Neural crest cell (in vitro differentiated cells): Measurements from ENCODE around the gene PLXNB3. TPM values are rescaled to one million over a fixed set of nuclear protein-coding genes. Genes with fewer than 3 reads are reported as not detected.
"Not testable (repeated sequence)": the region's sequence is repeated elsewhere in the genome, so short reads cannot be mapped to it uniquely, and the experiment has no call there.

Experiments
- DNase-seq: peaks from one replicate; pipeline ENCODE4 v3.0.0; 2021; ENCODE audit warnings: low read depth, mixed read lengths, low spot score
- H3K27ac Mint-ChIP-seq: one replicate; pipeline ENCODE4 v1.8.0; 2021; ENCODE audit warnings: mild to moderate bottlenecking, mixed read lengths; ENCODE audit not compliant: unreplicated experiment
- H3K27me3 Mint-ChIP-seq: 2 replicates; pipeline ENCODE4 v1.8.0; 2021; ENCODE audit warnings: low read depth, mild to moderate bottlenecking, mixed read lengths
- H3K36me3 Mint-ChIP-seq: 2 replicates; pipeline ENCODE4 v1.8.0; 2021; ENCODE audit warnings: low read depth, mild to moderate bottlenecking, mixed read lengths
- H3K4me1 Mint-ChIP-seq: 2 replicates; pipeline ENCODE4 v1.8.0; 2021; ENCODE audit warnings: mixed read lengths
- H3K4me3 Mint-ChIP-seq: one replicate; pipeline ENCODE4 v1.8.0; 2021; ENCODE audit warnings: mild to moderate bottlenecking, mixed read lengths
- H3K9me3 Mint-ChIP-seq: 2 replicates; pipeline ENCODE4 v1.8.0; 2021; ENCODE audit warnings: mixed read lengths
- total RNA-seq: library from RNA; stranded (reverse); gene quantifications from 2 replicates; pipeline ENCODE4 v1.2.1, GENCODE V29; 2021
- TF ChIP-seq, protein P1 (sequence below): fragments of 200-600 bp; sonication (generic); conservative IDR thresholded peaks from 2 replicates; pipeline ENCODE4 v1.5.0; 2021; ENCODE audit warnings: antibody characterized with exemption, mild to moderate bottlenecking

Gene PLXNB3
- total RNA-seq, 1 donor from 2014 or later, result 15.7 TPM

DNA sequence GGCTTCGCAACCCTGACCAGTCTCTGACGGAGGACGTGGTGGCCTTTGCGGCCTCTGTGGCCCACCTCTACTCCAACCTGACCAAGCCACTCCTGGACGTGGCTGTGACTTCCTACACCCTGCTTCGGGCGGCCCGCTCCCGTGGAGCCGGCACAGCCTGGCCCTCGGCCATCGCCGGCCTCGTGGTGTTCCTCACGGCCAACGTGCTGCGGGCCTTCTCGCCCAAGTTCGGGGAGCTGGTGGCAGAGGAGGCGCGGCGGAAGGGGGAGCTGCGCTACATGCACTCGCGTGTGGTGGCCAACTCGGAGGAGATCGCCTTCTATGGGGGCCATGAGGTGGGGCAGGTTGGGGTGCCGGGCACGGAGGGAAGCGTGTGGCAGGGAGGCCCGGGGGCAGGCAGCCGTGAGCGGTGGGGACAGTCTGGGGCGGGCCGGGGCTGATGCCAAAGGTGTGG, 38.2 kb upstream of the PLXNB3 start:
- TF ChIP-seq, protein P1, sequence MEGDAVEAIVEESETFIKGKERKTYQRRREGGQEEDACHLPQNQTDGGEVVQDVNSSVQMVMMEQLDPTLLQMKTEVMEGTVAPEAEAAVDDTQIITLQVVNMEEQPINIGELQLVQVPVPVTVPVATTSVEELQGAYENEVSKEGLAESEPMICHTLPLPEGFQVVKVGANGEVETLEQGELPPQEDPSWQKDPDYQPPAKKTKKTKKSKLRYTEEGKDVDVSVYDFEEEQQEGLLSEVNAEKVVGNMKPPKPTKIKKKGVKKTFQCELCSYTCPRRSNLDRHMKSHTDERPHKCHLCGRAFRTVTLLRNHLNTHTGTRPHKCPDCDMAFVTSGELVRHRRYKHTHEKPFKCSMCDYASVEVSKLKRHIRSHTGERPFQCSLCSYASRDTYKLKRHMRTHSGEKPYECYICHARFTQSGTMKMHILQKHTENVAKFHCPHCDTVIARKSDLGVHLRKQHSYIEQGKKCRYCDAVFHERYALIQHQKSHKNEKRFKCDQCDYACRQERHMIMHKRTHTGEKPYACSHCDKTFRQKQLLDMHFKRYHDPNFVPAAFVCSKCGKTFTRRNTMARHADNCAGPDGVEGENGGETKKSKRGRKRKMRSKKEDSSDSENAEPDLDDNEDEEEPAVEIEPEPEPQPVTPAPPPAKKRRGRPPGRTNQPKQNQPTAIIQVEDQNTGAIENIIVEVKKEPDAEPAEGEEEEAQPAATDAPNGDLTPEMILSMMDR, result no peak
- Mint-ChIP-seq H3K4me1 (peaks cover 26% of the 10 kb centered on the region), H3K36me3 (peaks cover 5% of the 10 kb centered on the region), H3K4me3 (peak overlapping the region; percentile 78), H3K27me3 (no peaks in the 10 kb centered on the region), H3K9me3 (peaks cover 3% of the 10 kb centered on the region), H3K27ac (no peak overlapping the region)
- no peak for DNase-seq

DNA sequence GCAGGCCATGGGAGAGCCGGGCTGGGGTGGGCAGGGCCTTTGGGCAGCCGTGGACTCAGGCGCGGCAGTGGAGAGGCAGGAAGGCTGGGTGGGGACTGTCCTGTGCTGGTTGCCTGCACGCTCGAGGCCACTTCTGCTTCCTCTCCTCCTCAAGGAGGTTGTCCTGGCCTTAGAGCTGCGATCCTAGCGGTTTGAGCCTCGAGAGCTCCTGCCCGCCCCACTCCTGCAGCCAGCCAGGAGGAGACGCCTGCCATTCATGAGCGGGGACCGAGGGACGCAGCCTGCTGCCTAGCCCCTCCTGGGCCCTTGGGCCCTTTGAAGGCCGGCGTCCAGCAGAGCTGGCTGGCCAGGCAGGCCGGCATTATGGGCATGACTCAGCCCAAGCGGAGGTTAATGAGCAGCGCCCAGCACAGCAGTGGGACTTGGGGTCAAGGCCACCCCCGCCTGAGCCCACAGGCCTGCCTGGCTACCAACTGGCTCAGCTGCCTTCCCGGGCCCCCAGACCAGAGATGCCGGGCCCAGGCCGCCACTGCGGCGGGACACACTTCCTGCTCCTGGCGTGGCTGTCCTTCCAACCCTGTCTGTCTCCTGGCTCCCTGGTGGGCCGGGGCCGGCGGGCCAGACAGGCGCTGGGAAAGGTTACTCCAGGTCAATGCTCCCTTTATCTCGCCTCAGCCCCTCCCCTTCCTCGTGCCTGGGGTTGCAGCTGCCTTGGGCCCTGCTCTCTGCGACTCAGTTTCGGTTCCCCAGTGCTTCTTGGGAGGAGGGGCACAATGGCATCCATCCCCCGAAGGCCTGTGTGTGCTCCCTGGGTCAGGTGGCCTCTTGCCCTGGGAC, 37.5 kb upstream of the PLXNB3 start:
- H3K4me1 Mint-ChIP-seq, result peaks cover 26% of the 10 kb centered on the region
- H3K27me3 Mint-ChIP-seq, result no peaks in the 10 kb centered on the region
- no peak overlapping the region for H3K27ac Mint-ChIP-seq
- TF ChIP-seq, protein P1, result no peak
- peaks cover 7% of the 10 kb centered on the region for H3K9me3 Mint-ChIP-seq
- peaks cover 9% of the 10 kb centered on the region for H3K36me3 Mint-ChIP-seq
- peak overlapping the region; percentile 78 for H3K4me3 Mint-ChIP-seq
- DNase-seq, result peak; percentile 44

DNA sequence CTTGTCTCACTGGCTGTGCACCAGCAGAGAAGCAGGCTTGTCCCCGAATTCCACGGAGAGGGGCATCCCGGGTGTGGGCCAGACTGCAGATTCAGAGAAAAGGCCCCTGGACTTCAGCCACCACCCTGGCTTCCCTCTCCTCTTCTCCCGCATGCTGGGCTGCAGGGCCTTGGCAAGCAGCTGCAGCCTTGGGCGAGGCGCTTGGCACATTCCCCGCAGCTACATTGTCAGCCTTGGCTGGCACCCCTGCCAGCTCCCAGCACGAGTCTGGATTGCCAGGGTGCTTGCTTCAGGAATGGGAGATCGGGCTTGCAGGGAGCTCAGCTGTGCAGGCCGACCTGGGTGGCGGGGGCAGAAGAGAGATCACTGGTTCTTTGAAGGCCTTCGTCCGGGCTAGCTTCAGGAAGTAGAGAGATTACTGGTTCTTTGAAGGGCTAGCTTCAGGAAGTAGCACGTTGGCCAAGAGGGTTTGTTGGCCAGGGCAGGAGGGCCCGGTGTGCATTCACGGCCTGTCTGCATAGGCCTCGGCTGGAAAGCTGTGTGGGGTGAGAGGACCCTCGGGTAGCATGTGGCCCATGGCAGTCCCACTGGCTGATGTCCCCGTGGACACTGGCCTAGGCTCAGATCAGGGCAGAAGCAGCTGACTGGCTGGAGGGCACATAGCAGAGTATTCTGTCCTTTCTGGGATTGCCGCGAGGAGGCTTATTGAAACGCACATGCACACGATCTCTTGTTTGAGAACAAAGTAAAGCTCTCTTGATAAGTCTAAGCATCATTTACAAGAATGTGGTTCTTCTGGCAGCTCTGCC, 36.7 kb upstream of the PLXNB3 start:
- Mint-ChIP-seq H3K27me3 (no peaks in the 10 kb centered on the region), H3K4me3 (peak overlapping the region; percentile 65), H3K9me3 (peaks cover 12% of the 10 kb centered on the region), H3K36me3 (peaks cover 12% of the 10 kb centered on the region), H3K4me1 (peaks cover 24% of the 10 kb centered on the region), H3K27ac (no peak overlapping the region)
- TF ChIP-seq, protein P1, result no peak
- no peak for DNase-seq

DNA sequence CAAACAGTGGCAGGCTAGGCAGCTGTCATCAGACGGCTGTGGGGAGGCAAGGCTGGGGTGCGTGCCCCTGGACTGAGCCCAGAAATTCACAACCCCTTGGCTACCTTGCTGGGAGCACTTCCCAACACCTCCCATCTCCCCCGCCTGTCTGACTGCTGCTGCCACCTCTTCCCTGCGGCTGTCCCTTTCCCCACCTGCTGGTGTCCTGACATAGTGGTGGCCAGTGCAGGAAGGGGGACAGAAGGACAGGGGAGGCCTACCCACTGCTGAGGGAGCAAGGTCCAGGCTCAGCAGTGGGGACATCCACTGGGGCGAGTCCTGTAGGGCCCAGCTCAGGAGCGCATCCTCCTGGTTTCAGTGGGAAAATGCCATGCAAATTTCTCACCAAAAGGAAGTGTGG, 36.0 kb upstream of the PLXNB3 start:
- H3K27me3 Mint-ChIP-seq, result no peaks in the 10 kb centered on the region
- no peak overlapping the region for H3K27ac Mint-ChIP-seq
- DNase-seq, result no peak
- peaks cover 12% of the 10 kb centered on the region for H3K36me3 Mint-ChIP-seq
- TF ChIP-seq, protein P1, result no peak
- H3K4me3 Mint-ChIP-seq, result peak overlapping the region; percentile 65
- peaks cover 12% of the 10 kb centered on the region for H3K9me3 Mint-ChIP-seq
- peaks cover 17% of the 10 kb centered on the region for H3K4me1 Mint-ChIP-seq

DNA sequence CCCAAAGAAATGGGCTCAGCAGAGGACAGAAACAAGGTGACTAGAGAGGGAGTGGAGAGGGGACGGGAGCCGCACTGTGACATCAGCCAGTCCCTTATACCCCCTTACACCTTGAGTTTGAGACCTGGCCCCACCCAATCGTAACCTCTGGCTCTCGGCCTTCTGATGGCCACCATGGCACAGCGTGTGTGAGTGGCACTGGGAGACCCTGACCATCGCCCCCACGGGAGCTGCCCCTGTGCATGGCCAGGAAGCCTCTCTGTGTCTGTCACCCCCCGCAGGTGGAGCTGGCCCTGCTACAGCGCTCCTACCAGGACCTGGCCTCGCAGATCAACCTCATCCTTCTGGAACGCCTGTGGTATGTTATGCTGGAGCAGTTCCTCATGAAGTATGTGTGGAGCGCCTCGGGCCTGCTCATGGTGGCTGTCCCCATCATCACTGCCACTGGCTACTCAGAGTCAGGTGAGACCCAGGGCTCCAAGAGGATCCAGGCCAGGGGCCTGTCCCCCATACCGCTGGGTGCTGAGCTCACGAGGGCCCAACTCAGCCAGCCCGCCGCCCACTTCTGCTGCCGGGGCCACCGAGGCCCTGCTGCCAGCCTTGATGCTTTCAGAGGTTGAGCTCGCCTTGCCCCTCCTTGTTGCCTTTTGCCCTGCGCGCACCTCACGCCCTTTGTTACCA, 35.0 kb upstream of the PLXNB3 start:
- peaks cover 12% of the 10 kb centered on the region for H3K36me3 Mint-ChIP-seq
- DNase-seq, result no peak
- H3K4me3 Mint-ChIP-seq, result no peak overlapping the region
- H3K9me3 Mint-ChIP-seq, result peaks cover 12% of the 10 kb centered on the region
- H3K4me1 Mint-ChIP-seq, result peaks cover 13% of the 10 kb centered on the region
- no peak overlapping the region for H3K27ac Mint-ChIP-seq
- TF ChIP-seq, protein P1, result no peak
- H3K27me3 Mint-ChIP-seq, result no peaks in the 10 kb centered on the region

DNA sequence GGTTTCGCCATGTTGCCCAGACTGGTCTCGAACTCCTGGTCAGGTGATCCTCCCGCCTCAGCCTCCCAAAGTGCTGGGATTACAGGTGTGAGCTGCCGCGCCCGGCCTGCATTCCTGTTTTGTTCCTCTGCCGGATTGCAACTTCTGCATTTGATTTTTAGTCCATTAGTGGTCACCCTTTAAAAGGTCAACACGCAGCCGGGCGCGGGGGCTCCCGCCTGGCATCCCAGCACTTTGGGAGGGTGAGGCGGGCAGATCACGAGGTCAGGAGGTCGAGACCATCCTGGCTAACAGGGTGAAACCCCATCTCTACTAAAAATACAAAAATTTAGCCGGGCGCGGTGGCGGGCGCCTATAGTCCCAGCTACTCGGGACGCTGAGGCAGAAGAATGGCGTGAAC, 33.9 kb upstream of the PLXNB3 start:
- Mint-ChIP-seq H3K36me3 (peaks cover 18% of the 10 kb centered on the region), H3K4me1 (peaks cover 13% of the 10 kb centered on the region), H3K9me3 (peaks cover 16% of the 10 kb centered on the region)
- not testable (repeated sequence) for H3K27ac Mint-ChIP-seq, DNase-seq, H3K27me3 Mint-ChIP-seq, H3K4me3 Mint-ChIP-seq
